Dermis microvascular lymphatic vessel endothelial cell (primary cell): ENCODE data around the gene IRF9. TPM values are rescaled to one million over a fixed set of nuclear protein-coding genes. Genes with fewer than 3 reads are reported as not detected.

Source experiments
- DNase-seq, 2 donors: peaks; one replicate each; pipeline versions ENCODE4 v3.0.0 to v3.0.0-alpha.2; 2010; ENCODE audit warnings: low read depth in 2 of 2
- total RNA-seq: library from RNA; depleted of rRNA; stranded (reverse); fragments of >200 nt; gene quantifications from 2 replicates; pipeline ENCODE4 v1.2.1, GENCODE V29; 2014

Gene IRF9
- total RNA-seq, 1 donor from 2014 or later, result 38.8 TPM

- no peak for DNase-seq
Measured at GRCh38 chr14:24147761-24148428, 13.2 kb upstream of the IRF9 start.

- no peak for DNase-seq
Measured at GRCh38 chr14:24149302-24149969, 11.6 kb upstream of the IRF9 start.

GRCh38 chr14:24150061-24150460 lies 11.0 kb upstream of the IRF9 start:
- no peak for DNase-seq

DNA sequence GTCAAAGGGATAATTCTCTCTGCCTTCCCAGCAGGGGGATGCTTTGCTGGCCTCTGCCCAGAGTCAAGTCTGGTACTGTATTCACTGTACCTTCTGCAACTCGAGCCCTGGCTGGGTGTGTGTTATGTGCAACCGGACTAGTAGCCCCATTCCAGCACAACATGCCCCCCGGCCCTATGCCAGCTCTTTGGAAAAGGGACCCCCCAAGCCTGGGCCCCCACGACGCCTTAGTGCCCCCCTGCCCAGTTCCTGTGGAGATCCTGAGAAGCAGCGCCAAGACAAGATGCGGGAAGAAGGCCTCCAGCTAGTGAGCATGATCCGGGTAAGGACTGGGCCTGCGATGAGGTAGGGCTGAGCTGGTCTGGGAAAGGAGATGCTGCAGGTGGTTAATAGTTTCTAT lies 10.5 kb upstream of the IRF9 start:
- DNase-seq, result no peak

- DNase-seq, result no peak
Measured at GRCh38 chr14:24150993-24151392, 10.1 kb upstream of the IRF9 start.

DNA sequence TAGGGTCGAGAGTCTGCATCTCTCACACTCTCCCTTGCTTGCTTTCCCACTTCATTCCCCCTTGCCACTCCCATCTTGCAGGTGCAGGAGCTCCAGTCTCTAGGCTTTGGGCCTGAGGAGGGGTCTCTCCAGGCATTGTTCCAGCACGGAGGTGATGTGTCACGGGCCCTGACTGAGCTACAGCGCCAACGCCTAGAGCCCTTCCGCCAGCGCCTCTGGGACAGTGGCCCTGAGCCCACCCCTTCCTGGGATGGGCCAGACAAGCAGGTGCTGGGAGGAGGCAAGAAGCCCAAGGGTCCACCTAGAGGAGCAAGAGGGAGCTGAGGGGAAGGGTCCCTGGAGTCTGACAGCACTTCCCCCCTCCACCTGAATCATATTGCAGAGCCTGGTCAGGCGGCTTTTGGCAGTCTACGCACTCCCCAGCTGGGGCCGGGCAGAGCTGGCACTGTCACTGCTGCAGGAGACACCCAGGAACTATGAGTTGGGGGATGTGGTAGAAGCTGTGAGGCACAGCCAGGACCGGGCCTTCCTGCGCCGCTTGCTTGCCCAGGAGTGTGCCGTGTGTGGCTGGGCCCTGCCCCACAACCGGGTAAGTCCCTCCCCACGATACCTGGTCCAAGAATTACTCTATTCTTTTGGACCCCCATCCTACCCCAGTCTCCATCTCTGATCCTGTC lies 9.5 kb upstream of the IRF9 start:
- no peak for DNase-seq

- no peak for DNase-seq
Measured at GRCh38 chr14:24155100-24155499, 6.0 kb upstream of the IRF9 start.

- DNase-seq, result no peak
Measured at GRCh38 chr14:24156840-24157239, 4.2 kb upstream of the IRF9 start.

- DNase-seq, result no peak
Measured at GRCh38 chr14:24157331-24157730, 3.7 kb upstream of the IRF9 start.

DNA sequence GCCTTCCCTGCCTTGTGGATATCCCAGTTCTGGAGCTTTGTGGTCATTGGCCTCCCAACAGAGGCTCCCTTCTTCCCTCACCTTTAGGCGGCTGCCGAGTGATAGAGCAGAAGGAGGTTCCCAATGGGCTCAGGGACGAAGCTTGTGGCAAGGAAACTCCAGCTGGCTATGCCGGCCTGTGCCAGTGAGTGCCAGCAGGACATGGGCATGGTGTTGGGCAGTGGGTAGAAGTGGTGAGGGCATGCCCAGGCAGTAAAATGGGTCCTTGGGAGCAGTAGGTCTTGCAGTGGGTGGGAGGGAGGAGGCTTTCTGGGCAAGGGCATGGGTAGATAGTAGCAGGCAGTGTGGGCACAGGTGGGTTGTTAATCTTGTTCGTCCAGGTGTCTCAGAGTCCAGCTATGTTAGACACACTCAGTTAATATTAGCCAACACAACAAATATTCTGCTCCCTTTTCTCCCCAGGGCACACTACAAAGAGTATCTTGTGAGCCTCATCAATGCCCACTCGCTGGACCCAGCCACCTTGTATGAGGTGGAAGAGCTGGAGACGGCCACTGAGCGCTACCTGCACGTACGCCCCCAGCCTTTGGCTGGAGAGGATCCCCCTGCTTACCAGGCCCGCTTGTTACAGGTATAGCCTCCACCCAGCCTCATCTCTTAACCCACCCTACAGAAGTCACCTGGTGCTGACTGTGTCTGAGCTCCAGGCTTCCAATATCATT lies 1.1 kb upstream of the IRF9 start:
- DNase-seq, result no peak

- DNase-seq, result no peak
Measured at GRCh38 chr14:24160499-24160849, 591 bp upstream of the IRF9 start.

GRCh38 chr14:24162093-24162492 lies 1.0 kb downstream of the IRF9 start:
- DNase-seq, result no peak

DNA sequence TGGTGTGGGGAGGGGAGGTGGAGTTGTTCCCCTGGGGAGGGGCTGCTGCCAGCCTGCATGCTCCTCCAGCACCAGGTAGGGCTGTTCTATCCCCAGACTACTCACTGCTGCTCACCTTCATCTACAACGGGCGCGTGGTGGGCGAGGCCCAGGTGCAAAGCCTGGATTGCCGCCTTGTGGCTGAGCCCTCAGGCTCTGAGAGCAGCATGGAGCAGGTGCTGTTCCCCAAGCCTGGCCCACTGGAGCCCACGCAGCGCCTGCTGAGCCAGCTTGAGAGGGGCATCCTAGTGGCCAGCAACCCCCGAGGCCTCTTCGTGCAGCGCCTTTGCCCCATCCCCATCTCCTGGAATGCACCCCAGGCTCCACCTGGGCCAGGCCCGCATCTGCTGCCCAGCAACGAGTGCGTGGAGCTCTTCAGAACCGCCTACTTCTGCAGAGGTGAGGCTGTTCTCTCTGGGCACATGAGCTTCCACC lies 3.5 kb downstream of the IRF9 start:
- DNase-seq, result no peak

DNA sequence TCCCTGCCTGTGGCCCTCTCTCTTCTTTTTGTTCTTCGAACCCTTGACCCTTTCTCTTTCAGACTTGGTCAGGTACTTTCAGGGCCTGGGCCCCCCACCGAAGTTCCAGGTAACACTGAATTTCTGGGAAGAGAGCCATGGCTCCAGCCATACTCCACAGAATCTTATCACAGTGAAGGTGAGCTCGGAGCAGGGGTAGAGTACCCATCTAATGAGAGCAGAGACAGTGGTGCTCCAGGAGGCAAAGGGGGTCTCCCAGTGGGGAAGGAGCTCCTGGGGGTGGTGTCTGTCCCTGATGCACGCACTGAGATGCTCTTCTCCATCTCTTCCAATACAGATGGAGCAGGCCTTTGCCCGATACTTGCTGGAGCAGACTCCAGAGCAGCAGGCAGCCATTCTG lies 4.7 kb downstream of the IRF9 start:
- DNase-seq, result no peak

- DNase-seq, result no peak
Measured at GRCh38 chr14:24167469-24168114, 6.5 kb downstream of the IRF9 start.

DNA sequence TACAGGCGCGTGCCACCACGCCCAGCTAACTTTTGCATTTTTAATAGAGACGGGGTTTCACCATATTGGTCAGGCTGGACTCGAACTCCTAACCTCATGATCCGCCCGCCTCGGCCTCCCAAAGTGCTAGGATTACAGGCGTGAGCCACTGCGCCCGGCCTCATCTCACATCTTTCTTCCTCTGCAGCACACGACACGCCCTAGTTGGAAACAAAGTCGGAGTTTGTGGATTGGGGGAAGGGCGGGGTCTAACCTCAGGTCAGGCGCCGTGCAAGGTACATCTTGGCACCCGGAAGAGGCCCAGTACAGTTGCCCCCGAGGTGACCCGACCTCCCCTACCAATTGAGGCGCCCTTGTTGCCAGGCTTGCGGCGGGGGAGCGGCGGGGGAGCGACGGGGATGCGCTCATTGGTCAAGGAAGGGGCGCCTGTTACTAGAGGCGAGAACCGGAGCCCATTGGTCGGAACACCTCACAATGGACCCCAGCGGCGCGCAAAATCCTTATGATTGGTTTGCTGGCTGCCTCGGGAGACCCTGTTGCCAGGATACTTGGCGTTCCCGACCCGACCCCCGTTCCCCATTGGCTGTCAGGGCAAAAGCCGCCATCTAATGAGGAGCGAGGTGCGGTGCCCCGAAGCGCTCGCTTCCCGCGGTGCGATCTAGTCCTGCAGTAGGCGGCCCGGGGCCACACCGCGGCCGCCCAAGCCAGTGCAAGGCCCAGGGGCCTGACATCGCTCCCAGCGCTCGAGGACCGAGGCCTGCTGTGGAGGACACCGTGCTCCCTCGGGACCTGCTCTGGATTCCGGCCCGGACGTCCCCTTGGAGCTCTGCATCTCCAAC lies 10.6 kb downstream of the IRF9 start, which contains the start of gene REC8:
Gene REC8, plus strand, starts transcription at position 659 of the 839 bp plus-strand sequence. CDS start 473 bp downstream, outside the sequence.
- peak in 1 of 2 donors; percentile 94 for DNase-seq

DNA sequence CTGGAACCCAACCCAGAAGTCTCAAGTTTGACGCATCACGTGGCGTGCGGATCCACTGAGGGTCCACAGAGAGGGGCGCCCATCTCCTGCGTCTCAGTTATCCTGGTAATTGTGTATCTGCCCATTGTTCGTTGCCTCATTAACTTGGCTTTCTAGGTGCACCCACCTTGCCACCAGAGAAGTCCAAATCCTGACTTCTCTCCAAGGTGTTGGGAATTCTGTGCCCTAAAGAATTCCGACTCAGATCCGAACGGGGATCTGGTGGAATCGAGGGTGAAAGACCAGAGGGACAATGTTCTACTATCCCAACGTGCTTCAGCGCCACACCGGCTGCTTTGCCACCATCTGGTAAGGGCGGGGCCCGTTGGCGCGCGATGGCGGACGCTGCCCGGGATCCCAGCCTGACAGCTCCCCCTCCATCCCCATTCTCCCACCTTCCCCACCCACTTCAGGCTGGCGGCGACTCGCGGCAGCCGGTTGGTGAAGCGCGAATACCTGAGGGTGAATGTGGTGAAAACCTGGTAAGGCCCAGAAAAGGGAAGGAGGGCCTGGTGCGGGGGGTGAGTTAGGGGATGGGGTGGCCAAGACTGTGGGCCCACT lies 11.3 kb downstream of the IRF9 start:
- no peak for DNase-seq

GRCh38 chr14:24172871-24173281 lies 11.8 kb downstream of the IRF9 start:
- DNase-seq, result no peak

DNA sequence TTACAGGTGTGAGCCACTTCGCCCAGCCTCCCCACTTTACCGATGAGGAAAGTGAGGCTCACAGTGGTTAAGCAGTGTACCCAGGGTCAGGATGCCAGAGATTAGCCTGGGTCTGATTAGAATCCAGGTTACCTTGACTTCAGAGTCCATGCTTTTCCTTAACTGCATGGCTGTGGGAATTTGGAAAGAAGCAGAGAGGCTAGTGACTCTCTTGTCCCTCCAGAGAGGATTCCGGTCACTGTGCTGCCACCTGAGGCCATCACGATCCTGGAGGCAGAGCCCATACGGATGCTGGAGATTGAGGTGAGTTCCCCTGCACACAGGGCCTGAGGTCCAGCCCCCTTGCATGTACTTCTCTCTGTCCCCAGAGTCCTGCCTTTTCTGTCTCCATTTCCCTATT lies 15.5 kb downstream of the IRF9 start:
- no peak for DNase-seq
